Liver (tissue), 3 donors: ENCODE results near the gene USP17L15.
"Not testable (repeated sequence)": the region's sequence is repeated elsewhere in the genome, so short reads cannot be mapped to it uniquely, and the experiment has no call there.

ENCODE experiments used
- ATF3 ChIP-seq: IDR thresholded peaks from 2 replicates; pipeline ENCODE4 v1.6.1; 2016; ENCODE audit warnings: antibody characterized with exemption
- CTCF ChIP-seq: fragments of 150-350 bp; IDR thresholded peaks from 2 replicates; pipeline ENCODE4 v1.5.1; 2017; ENCODE audit warnings: improper control_type of control experiment, low read depth, low read length; ENCODE audit not compliant: missing input control
- EGR1 ChIP-seq, 2 donors: IDR thresholded peaks; 2 replicates each; pipeline ENCODE4 v1.6.1; 2016 to 2018; ENCODE audit warnings: antibody characterized with exemption in 2 of 2, low read depth in 2 of 2
- GABPA ChIP-seq, 2 donors: IDR thresholded peaks in 1 of 2; conservative IDR thresholded peaks in 1 of 2; 2 replicates each; pipeline ENCODE4 v1.6.1; 2016; ENCODE audit warnings: antibody characterized with exemption in 2 of 2, mild to moderate bottlenecking in 1 of 2, moderate library complexity in 1 of 2
- HNF4A ChIP-seq, 2 donors: conservative IDR thresholded peaks; 2 replicates each; pipeline ENCODE4 v1.6.1; 2016; ENCODE audit warnings: antibody characterized with exemption in 2 of 2, mild to moderate bottlenecking in 2 of 2
- MAX ChIP-seq: IDR thresholded peaks from 2 replicates; pipeline ENCODE4 v1.6.1; 2016; ENCODE audit warnings: antibody characterized with exemption
- RAD21 ChIP-seq, 2 donors: IDR thresholded peaks; 2 replicates each; pipeline ENCODE4 v1.6.1; 2016; ENCODE audit warnings: antibody characterized with exemption in 2 of 2, mild to moderate bottlenecking in 2 of 2
- REST ChIP-seq: IDR thresholded peaks from 2 replicates; pipeline ENCODE4 v1.6.1; 2016; ENCODE audit warnings: antibody characterized with exemption, mild to moderate bottlenecking
- SP1 ChIP-seq: IDR thresholded peaks from 2 replicates; pipeline ENCODE4 v1.6.1; 2018; ENCODE audit warnings: antibody characterized with exemption, mild to moderate bottlenecking
- TAF1 ChIP-seq: conservative IDR thresholded peaks from 2 replicates; pipeline ENCODE4 v1.6.1; 2016; ENCODE audit warnings: antibody characterized with exemption, mild to moderate bottlenecking
- donor health status: healthy.
- donor health status: healthy.

- not testable (repeated sequence) for TF ChIP-seq CTCF; REST; RAD21 (IDR thresholded peaks at IDR 0.05); SP1; TAF1; MAX; GABPA (IDR thresholded peaks at IDR 0.05 in 1 of 2, conservative IDR thresholded peaks at IDR 0.05 in 1 of 2); EGR1 (IDR thresholded peaks at IDR 0.05; ENCODE audit: low read depth in 2 of 2); ATF3; HNF4A (conservative IDR thresholded peaks at IDR 0.05)
Measured at GRCh38 chr4:9267319-9267718, 33.1 kb downstream of the USP17L15 start, which contains the start of gene USP17L22.
